ENCODE measurements around the gene NCOA3.

The NCOA3 gene

GRCh38 chr20:47568837-47569410 is 67.2 kb downstream of the NCOA3 start:
- no peak for TF ChIP-seq MAX (IDR thresholded peaks at IDR 0.05)
- TF ChIP-seq CEBPB (IDR thresholded peaks at IDR 0.05): no peak
- TF ChIP-seq, protein P1, sequence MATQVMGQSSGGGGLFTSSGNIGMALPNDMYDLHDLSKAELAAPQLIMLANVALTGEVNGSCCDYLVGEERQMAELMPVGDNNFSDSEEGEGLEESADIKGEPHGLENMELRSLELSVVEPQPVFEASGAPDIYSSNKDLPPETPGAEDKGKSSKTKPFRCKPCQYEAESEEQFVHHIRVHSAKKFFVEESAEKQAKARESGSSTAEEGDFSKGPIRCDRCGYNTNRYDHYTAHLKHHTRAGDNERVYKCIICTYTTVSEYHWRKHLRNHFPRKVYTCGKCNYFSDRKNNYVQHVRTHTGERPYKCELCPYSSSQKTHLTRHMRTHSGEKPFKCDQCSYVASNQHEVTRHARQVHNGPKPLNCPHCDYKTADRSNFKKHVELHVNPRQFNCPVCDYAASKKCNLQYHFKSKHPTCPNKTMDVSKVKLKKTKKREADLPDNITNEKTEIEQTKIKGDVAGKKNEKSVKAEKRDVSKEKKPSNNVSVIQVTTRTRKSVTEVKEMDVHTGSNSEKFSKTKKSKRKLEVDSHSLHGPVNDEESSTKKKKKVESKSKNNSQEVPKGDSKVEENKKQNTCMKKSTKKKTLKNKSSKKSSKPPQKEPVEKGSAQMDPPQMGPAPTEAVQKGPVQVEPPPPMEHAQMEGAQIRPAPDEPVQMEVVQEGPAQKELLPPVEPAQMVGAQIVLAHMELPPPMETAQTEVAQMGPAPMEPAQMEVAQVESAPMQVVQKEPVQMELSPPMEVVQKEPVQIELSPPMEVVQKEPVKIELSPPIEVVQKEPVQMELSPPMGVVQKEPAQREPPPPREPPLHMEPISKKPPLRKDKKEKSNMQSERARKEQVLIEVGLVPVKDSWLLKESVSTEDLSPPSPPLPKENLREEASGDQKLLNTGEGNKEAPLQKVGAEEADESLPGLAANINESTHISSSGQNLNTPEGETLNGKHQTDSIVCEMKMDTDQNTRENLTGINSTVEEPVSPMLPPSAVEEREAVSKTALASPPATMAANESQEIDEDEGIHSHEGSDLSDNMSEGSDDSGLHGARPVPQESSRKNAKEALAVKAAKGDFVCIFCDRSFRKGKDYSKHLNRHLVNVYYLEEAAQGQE (IDR thresholded peaks at IDR 0.05; ENCODE audit: low read depth): no peak
- no peak for TF ChIP-seq TEAD4 (IDR thresholded peaks at IDR 0.05)
- TF ChIP-seq NFIC (IDR thresholded peaks at IDR 0.05): no peak
- TF ChIP-seq, protein P2, sequence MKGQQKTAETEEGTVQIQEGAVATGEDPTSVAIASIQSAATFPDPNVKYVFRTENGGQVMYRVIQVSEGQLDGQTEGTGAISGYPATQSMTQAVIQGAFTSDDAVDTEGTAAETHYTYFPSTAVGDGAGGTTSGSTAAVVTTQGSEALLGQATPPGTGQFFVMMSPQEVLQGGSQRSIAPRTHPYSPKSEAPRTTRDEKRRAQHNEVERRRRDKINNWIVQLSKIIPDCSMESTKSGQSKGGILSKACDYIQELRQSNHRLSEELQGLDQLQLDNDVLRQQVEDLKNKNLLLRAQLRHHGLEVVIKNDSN (IDR thresholded peaks at IDR 0.05): no peak
- TF ChIP-seq FOXM1 (IDR thresholded peaks at IDR 0.05; ENCODE audit: borderline replicate concordance, low read depth): no peak
- TF ChIP-seq CREB1 (IDR thresholded peaks at IDR 0.05; ENCODE audit: low read depth): no peak
- no peak for TF ChIP-seq EGR1 (IDR thresholded peaks at IDR 0.05)
- no peak for TF ChIP-seq YY1 (IDR thresholded peaks at IDR 0.05; ENCODE audit: low read depth)
- TF ChIP-seq RAD21 (IDR thresholded peaks at IDR 0.05; ENCODE audit: low read depth): no peak
- no peak for TF ChIP-seq EP300 (IDR thresholded peaks at IDR 0.05; ENCODE audit: borderline replicate concordance)

- no peak for TF ChIP-seq TEAD4 (IDR thresholded peaks at IDR 0.05)
- no peak for TF ChIP-seq YY1 (IDR thresholded peaks at IDR 0.05; ENCODE audit: low read depth)
- no peak for TF ChIP-seq NFIC (IDR thresholded peaks at IDR 0.05)
- TF ChIP-seq CREB1 (IDR thresholded peaks at IDR 0.05; ENCODE audit: low read depth): no peak
- no peak for TF ChIP-seq FOXM1 (IDR thresholded peaks at IDR 0.05; ENCODE audit: borderline replicate concordance, low read depth)
- no peak for TF ChIP-seq EP300 (IDR thresholded peaks at IDR 0.05; ENCODE audit: borderline replicate concordance)
- TF ChIP-seq EGR1 (IDR thresholded peaks at IDR 0.05): no peak
- no peak for TF ChIP-seq TAF1 (IDR thresholded peaks at IDR 0.05; ENCODE audit: low read depth)
- no peak for TF ChIP-seq RAD21 (IDR thresholded peaks at IDR 0.05; ENCODE audit: low read depth)
- TF ChIP-seq CEBPB (IDR thresholded peaks at IDR 0.05): no peak
- TF ChIP-seq ZBTB7A (IDR thresholded peaks at IDR 0.05; ENCODE audit: low read depth): no peak
- TF ChIP-seq, protein P2 (IDR thresholded peaks at IDR 0.05): no peak
- TF ChIP-seq MAX (IDR thresholded peaks at IDR 0.05): no peak
- TF ChIP-seq, protein P1 (IDR thresholded peaks at IDR 0.05; ENCODE audit: low read depth): no peak
These were observed 69.7 kb downstream of the NCOA3 start for GRCh38 chr20:47571426-47571825.

- no peak for TF ChIP-seq CREB1 (IDR thresholded peaks at IDR 0.05; ENCODE audit: low read depth)
- TF ChIP-seq EGR1 (IDR thresholded peaks at IDR 0.05): no peak
- no peak for TF ChIP-seq TCF12 (IDR thresholded peaks at IDR 0.05; ENCODE audit: low read depth)
- TF ChIP-seq, protein P1 (IDR thresholded peaks at IDR 0.05; ENCODE audit: low read depth): no peak
- no peak for TF ChIP-seq YY1 (IDR thresholded peaks at IDR 0.05; ENCODE audit: low read depth)
- no peak for TF ChIP-seq EP300 (IDR thresholded peaks at IDR 0.05; ENCODE audit: borderline replicate concordance)
- TF ChIP-seq RAD21 (IDR thresholded peaks at IDR 0.05; ENCODE audit: low read depth): no peak
- TF ChIP-seq, protein P2 (IDR thresholded peaks at IDR 0.05): no peak
- no peak for TF ChIP-seq TAF1 (IDR thresholded peaks at IDR 0.05; ENCODE audit: low read depth)
- TF ChIP-seq MAX (IDR thresholded peaks at IDR 0.05): no peak
- TF ChIP-seq TEAD4 (IDR thresholded peaks at IDR 0.05): no peak
- no peak for TF ChIP-seq NFIC (IDR thresholded peaks at IDR 0.05)
- no peak for TF ChIP-seq ZBTB7A (IDR thresholded peaks at IDR 0.05; ENCODE audit: low read depth)
- TF ChIP-seq CEBPB (IDR thresholded peaks at IDR 0.05): no peak
- TF ChIP-seq FOXM1 (IDR thresholded peaks at IDR 0.05; ENCODE audit: borderline replicate concordance, low read depth): no peak
These were observed 70.5 kb downstream of the NCOA3 start for GRCh38 chr20:47572105-47572729.

All from Ishikawa (cell line).